ENCODE measurements around the gene SEM1.

DNA sequence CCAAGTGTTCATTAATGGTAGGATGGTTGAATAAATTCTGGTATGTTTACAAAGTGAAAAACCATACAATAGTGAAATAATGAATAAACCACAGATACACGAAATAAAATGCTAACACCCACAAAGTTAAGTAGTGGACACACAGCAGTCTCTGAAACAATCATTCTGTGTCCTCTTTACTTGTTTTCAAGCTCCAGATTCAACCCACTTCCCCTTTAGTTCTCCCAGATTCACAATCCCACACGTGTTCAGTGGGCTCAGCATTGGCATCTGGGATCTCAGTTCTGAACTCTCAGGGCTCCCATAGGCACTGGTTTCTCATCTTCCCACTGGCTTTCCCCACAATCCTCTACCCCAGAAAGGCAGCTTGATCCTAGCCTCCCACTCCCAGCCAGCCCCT, 44.9 kb downstream of the SEM1 start:
- TF ChIP-seq POLR2A (IDR thresholded peaks at IDR 0.05; ENCODE audit: low read depth, low read length) (no peak), POLR2AphosphoS5 (IDR thresholded peaks at IDR 0.05; ENCODE audit: low read depth, low read length) (no peak)

All from GM12892 (cell line).